Mammary epithelial cell (primary cell): ENCODE results near the gene SFXN1.

Experiments
- CTCF ChIP-seq, 2 donors: IDR thresholded peaks in 1 of 2; conservative IDR thresholded peaks in 1 of 2; 2 replicates each; pipeline ENCODE4 v1.5.1; 2011 to 2012; ENCODE audit warnings: inconsistent platforms in 2 of 2, low read length in 2 of 2, mild to moderate bottlenecking in 2 of 2, control low read depth in 1 of 2, low read depth in 1 of 2; ENCODE audit not compliant: insufficient read depth in 1 of 2; ENCODE audit errors: extremely low read depth in 1 of 2
- EZH2 ChIP-seq: IDR thresholded peaks from 2 replicates; pipeline ENCODE4 v1.6.1; 2012; ENCODE audit warnings: low read length, inconsistent platforms, borderline replicate concordance

GRCh38 chr5:175516933-175517823 is 38.8 kb downstream of the SFXN1 start:
- TF ChIP-seq CTCF (conservative IDR thresholded peaks at IDR 0.05 in 1 of 2, IDR thresholded peaks at IDR 0.05 in 1 of 2; ENCODE audit: extremely low read depth in 1 of 2, insufficient read depth in 1 of 2, low read depth in 1 of 2, low read length in 2 of 2) (no peak), EZH2 (no peak)
